Measurements from ENCODE around the gene LRRC4B. TPM values are rescaled to one million over a fixed set of nuclear protein-coding genes. Genes with fewer than 3 reads are reported as not detected.

The LRRC4B gene
- total RNA-seq, 1 donor from 2014 or later = not detected

GRCh38 chr19:50602935-50603334 is 34.7 kb upstream of the LRRC4B start:
- Histone ChIP-seq H3K9me3 (ENCODE audit: insufficient read depth, low read depth, low read length) (no peaks in the 10 kb centered on the region), H3K36me3 (ENCODE audit: insufficient read depth, low read length) (no peaks in the 10 kb centered on the region), H4K20me1 (ENCODE audit: insufficient read depth, low read length) (no peaks in the 10 kb centered on the region), H3K4me2 (ENCODE audit: low read length) (no peak overlapping the region), H3K4me3 (ENCODE audit: insufficient read depth, low read depth, low read length) (no peak overlapping the region), H2AFZ (ENCODE audit: low read depth, low read length) (no peak overlapping the region), H3K4me1 (ENCODE audit: insufficient read depth, low read length) (no peaks in the 10 kb centered on the region), H3K79me2 (ENCODE audit: insufficient read depth, low read length) (no peaks in the 10 kb centered on the region), H3K27ac (ENCODE audit: low read depth, low read length) (no peak overlapping the region), H3K9ac (ENCODE audit: low read length) (no peak overlapping the region), H3K27me3 (ENCODE audit: insufficient read depth, low read length) (no peaks in the 10 kb centered on the region)
- DNase-seq (ENCODE audit: low read depth) (no peak), FAIRE-seq (no peak)
- no peak overlapping the region for H3K4me3 Mint-ChIP-seq (ENCODE audit: unreplicated experiment)
- H3K36me3 Mint-ChIP-seq (ENCODE audit: low read depth, unreplicated experiment) = no peaks in the 10 kb centered on the region
- no peaks in the 10 kb centered on the region for H3K27me3 Mint-ChIP-seq (ENCODE audit: low read depth, unreplicated experiment)
- no peaks in the 10 kb centered on the region for H3K4me1 Mint-ChIP-seq (ENCODE audit: low read depth, unreplicated experiment)
- no peak overlapping the region for H3K27ac Mint-ChIP-seq (ENCODE audit: unreplicated experiment)
- peaks cover 19% of the 10 kb centered on the region for H3K9me3 Mint-ChIP-seq (ENCODE audit: unreplicated experiment)
- no peak for TF ChIP-seq CTCF (IDR thresholded peaks at IDR 0.05; ENCODE audit: insufficient read depth, low read depth, low read length)

- H3K27me3 ChIP-seq (ENCODE audit: insufficient read depth, low read length) = no peaks in the 10 kb centered on the region
- no peak overlapping the region for H3K9ac ChIP-seq (ENCODE audit: low read length)
- no peak overlapping the region for H2AFZ ChIP-seq (ENCODE audit: low read depth, low read length)
- no peaks in the 10 kb centered on the region for H3K79me2 ChIP-seq (ENCODE audit: insufficient read depth, low read length)
- no peaks in the 10 kb centered on the region for H3K27me3 Mint-ChIP-seq (ENCODE audit: low read depth, unreplicated experiment)
- H3K4me2 ChIP-seq (ENCODE audit: low read length) = no peak overlapping the region
- H3K27ac ChIP-seq (ENCODE audit: low read depth, low read length) = no peak overlapping the region
- H3K27ac Mint-ChIP-seq (ENCODE audit: unreplicated experiment) = no peak overlapping the region
- H3K4me3 Mint-ChIP-seq (ENCODE audit: unreplicated experiment) = no peak overlapping the region
- no peaks in the 10 kb centered on the region for H3K4me1 Mint-ChIP-seq (ENCODE audit: low read depth, unreplicated experiment)
- H3K4me3 ChIP-seq (ENCODE audit: insufficient read depth, low read depth, low read length) = no peak overlapping the region
- H3K36me3 ChIP-seq (ENCODE audit: insufficient read depth, low read length) = no peaks in the 10 kb centered on the region
- no peak for FAIRE-seq
- no peak for DNase-seq (ENCODE audit: low read depth)
- peaks cover 19% of the 10 kb centered on the region for H3K9me3 Mint-ChIP-seq (ENCODE audit: unreplicated experiment)
- H3K9me3 ChIP-seq (ENCODE audit: insufficient read depth, low read depth, low read length) = no peaks in the 10 kb centered on the region
- no peaks in the 10 kb centered on the region for H4K20me1 ChIP-seq (ENCODE audit: insufficient read depth, low read length)
- no peaks in the 10 kb centered on the region for H3K36me3 Mint-ChIP-seq (ENCODE audit: low read depth, unreplicated experiment)
- TF ChIP-seq EZH2 (IDR thresholded peaks at IDR 0.05; ENCODE audit: insufficient read depth, low read length) = no peak
- no peaks in the 10 kb centered on the region for H3K4me1 ChIP-seq (ENCODE audit: insufficient read depth, low read length)
Observed at GRCh38 chr19:50602496-50602895, 34.3 kb upstream of the LRRC4B start.

- no peak for TF ChIP-seq CTCF (IDR thresholded peaks at IDR 0.05; ENCODE audit: insufficient read depth, low read depth, low read length)
- no peak for TF ChIP-seq EZH2 (IDR thresholded peaks at IDR 0.05; ENCODE audit: insufficient read depth, low read length)
- no peak overlapping the region for H2AFZ ChIP-seq (ENCODE audit: low read depth, low read length)
- FAIRE-seq = no peak
Observed at GRCh38 chr19:50602089-50602422, 33.8 kb upstream of the LRRC4B start.

More at GRCh38 chr19:50602089-50602422, 33.8 kb upstream of the LRRC4B start:
- no peak overlapping the region for H3K4me2 ChIP-seq (ENCODE audit: low read length)
- Mint-ChIP-seq H3K27me3 (ENCODE audit: low read depth, unreplicated experiment) (no peaks in the 10 kb centered on the region), H3K9me3 (ENCODE audit: unreplicated experiment) (peaks cover 18% of the 10 kb centered on the region), H3K4me3 (ENCODE audit: unreplicated experiment) (no peak overlapping the region), H3K36me3 (ENCODE audit: low read depth, unreplicated experiment) (no peaks in the 10 kb centered on the region), H3K4me1 (ENCODE audit: low read depth, unreplicated experiment) (no peaks in the 10 kb centered on the region), H3K27ac (ENCODE audit: unreplicated experiment) (no peak overlapping the region)
- H3K27me3 ChIP-seq (ENCODE audit: insufficient read depth, low read length) = no peaks in the 10 kb centered on the region
- H4K20me1 ChIP-seq (ENCODE audit: insufficient read depth, low read length) = no peaks in the 10 kb centered on the region
- H3K27ac ChIP-seq (ENCODE audit: low read depth, low read length) = no peak overlapping the region
- no peaks in the 10 kb centered on the region for H3K36me3 ChIP-seq (ENCODE audit: insufficient read depth, low read length)
- H3K9ac ChIP-seq (ENCODE audit: low read length) = no peak overlapping the region
- no peak for DNase-seq (ENCODE audit: low read depth)
- H3K79me2 ChIP-seq (ENCODE audit: insufficient read depth, low read length) = no peaks in the 10 kb centered on the region
- no peaks in the 10 kb centered on the region for H3K9me3 ChIP-seq (ENCODE audit: insufficient read depth, low read depth, low read length)
- no peaks in the 10 kb centered on the region for H3K4me1 ChIP-seq (ENCODE audit: insufficient read depth, low read length)
- no peak overlapping the region for H3K4me3 ChIP-seq (ENCODE audit: insufficient read depth, low read depth, low read length)

All from astrocyte (in vitro differentiated cells and primary cell).